ENCODE data around the gene ADORA2A.

Gene ADORA2A

GRCh38 chr22:24433828-24434470, 6.5 kb downstream of the ADORA2A start:
- TF ChIP-seq CTCF (IDR thresholded peaks at IDR 0.05; ENCODE audit: control extremely low read depth, extremely low read depth, low read depth, missing control alignments): no peak
- ChIA-PET POLR2A (interaction anchor here (0.7 to 1.3 kb wide), 3 partner anchors 10 to 238 kb away, joined by 3 to 5 read pairs (median 3); no protein-coding TSS in a partner anchor), CTCF (interaction anchor here (1.1 to 4.2 kb wide), 9 partner anchors 10 to 96 kb away, joined by 3 to 17 read pairs (median 5); no protein-coding TSS in a partner anchor)
- DNase-seq (ENCODE audit: extremely low spot score): peak; percentile 86

GRCh38 chr22:24434471-24435322, 7.3 kb downstream of the ADORA2A start:
- ChIA-PET CTCF (interaction anchor here (0.9 to 4.2 kb wide), 16 partner anchors 9 to 111 kb away, joined by 3 to 17 read pairs (median 4); no protein-coding TSS in a partner anchor), POLR2A (interaction anchor here (0.7 to 1.3 kb wide), 3 partner anchors 9 to 239 kb away, joined by 3 to 5 read pairs (median 3); no protein-coding TSS in a partner anchor)
- DNase-seq (ENCODE audit: extremely low spot score): peak; percentile 86
- no peak for TF ChIP-seq CTCF (IDR thresholded peaks at IDR 0.05; ENCODE audit: control extremely low read depth, extremely low read depth, low read depth, missing control alignments)

- POLR2A ChIA-PET: interaction anchor here (1.3 kb wide), 1 partner anchor 9 kb away, joined by 5 read pairs; no protein-coding TSS in a partner anchor
- no peak for DNase-seq (ENCODE audit: extremely low spot score)
- TF ChIP-seq CTCF (IDR thresholded peaks at IDR 0.05; ENCODE audit: control extremely low read depth, extremely low read depth, low read depth, missing control alignments): no peak
- CTCF ChIA-PET: interaction anchor here (0.9 to 4.2 kb wide), 15 partner anchors 9 to 111 kb away, joined by 3 to 17 read pairs (median 4); no protein-coding TSS in a partner anchor
Observed at GRCh38 chr22:24435323-24435645, 7.9 kb downstream of the ADORA2A start.

- TF ChIP-seq CTCF (IDR thresholded peaks at IDR 0.05; ENCODE audit: control extremely low read depth, extremely low read depth, low read depth, missing control alignments): no peak
- no peak for DNase-seq (ENCODE audit: extremely low spot score)
- CTCF ChIA-PET: interaction anchor here (0.9 to 4.2 kb wide), 14 partner anchors 9 to 112 kb away, joined by 3 to 17 read pairs (median 4); no protein-coding TSS in a partner anchor
- POLR2A ChIA-PET: no interaction called here
Observed at GRCh38 chr22:24435861-24436371, 8.5 kb downstream of the ADORA2A start.

GRCh38 chr22:24436553-24436952, 9.2 kb downstream of the ADORA2A start:
- ChIA-PET POLR2A (no interaction called here), CTCF (interaction anchor here (0.9 to 1.6 kb wide), 6 partner anchors 8 to 66 kb away, joined by 3 to 4 read pairs (median 4); no protein-coding TSS in a partner anchor)
- no peak for DNase-seq (ENCODE audit: extremely low spot score)
- TF ChIP-seq CTCF (IDR thresholded peaks at IDR 0.05; ENCODE audit: control extremely low read depth, extremely low read depth, low read depth, missing control alignments): no peak

- ChIA-PET CTCF (interaction anchor here (0.9 to 2.1 kb wide), 7 partner anchors 13 to 89 kb away, joined by 3 to 7 read pairs (median 4); no protein-coding TSS in a partner anchor), POLR2A (interaction anchor here (1.8 kb wide), 1 partner anchor 10 kb away, joined by 6 read pairs; the partner anchor contains the start of gene ADORA2A)
- no peak for TF ChIP-seq CTCF (IDR thresholded peaks at IDR 0.05; ENCODE audit: control extremely low read depth, extremely low read depth, low read depth, missing control alignments)
- no peak for DNase-seq (ENCODE audit: extremely low spot score)
Observed at GRCh38 chr22:24437091-24437490, 9.7 kb downstream of the ADORA2A start.
